KMS-11 (cell line): ENCODE results near the gene CSNK1G2.

Experiments
- H2AFZ ChIP-seq: fragments of 200-600 bp; sonication (generic); 2 replicates; pipeline ENCODE4 v1.6.1; 2016; ENCODE audit warnings: antibody characterized with exemption, mixed run types, low read depth
- H3K27ac ChIP-seq: fragments of 200-600 bp; sonication (generic); 2 replicates; pipeline ENCODE4 v1.6.1; 2016; ENCODE audit warnings: mild to moderate bottlenecking, mixed run types
- H3K27me3 ChIP-seq: fragments of 200-600 bp; sonication (generic); 2 replicates; pipeline ENCODE4 v1.6.1; 2017; ENCODE audit warnings: mild to moderate bottlenecking, low read depth, mixed run types, moderate library complexity; ENCODE audit not compliant: insufficient read depth
- H3K36me3 ChIP-seq: fragments of 200-600 bp; sonication (generic); 2 replicates; pipeline ENCODE4 v1.6.1; 2017; ENCODE audit warnings: mild to moderate bottlenecking, mixed run types; ENCODE audit not compliant: insufficient read depth
- H3K4me1 ChIP-seq: fragments of 200-600 bp; sonication (generic); 2 replicates; pipeline ENCODE4 v1.6.1; 2016; ENCODE audit warnings: mild to moderate bottlenecking, low read depth, mixed run types; ENCODE audit not compliant: poor library complexity, severe bottlenecking
- H3K4me2 ChIP-seq: fragments of 200-600 bp; sonication (generic); 2 replicates; pipeline ENCODE4 v1.7.0; 2016; ENCODE audit warnings: mild to moderate bottlenecking, mixed run types
- H3K4me3 ChIP-seq: fragments of 200-600 bp; sonication (generic); IDR thresholded peaks from 2 replicates; pipeline ENCODE4 v1.6.1; 2017; ENCODE audit warnings: low read depth, low read length, mixed read lengths; ENCODE audit not compliant: insufficient read depth
- H3K79me2 ChIP-seq: fragments of 200-600 bp; sonication (generic); 2 replicates; pipeline ENCODE4 v1.6.1; 2016; ENCODE audit warnings: low read depth, mixed run types; ENCODE audit not compliant: insufficient read depth
- H3K9ac ChIP-seq: fragments of 200-600 bp; sonication (generic); 2 replicates; pipeline ENCODE4 v1.6.1; 2016; ENCODE audit warnings: mild to moderate bottlenecking, mixed run types
- H4K20me1 ChIP-seq: fragments of 200-600 bp; sonication (generic); 2 replicates; pipeline ENCODE4 v1.6.1; 2016; ENCODE audit warnings: mild to moderate bottlenecking, mixed run types; ENCODE audit not compliant: insufficient read depth
- CTCF ChIP-seq: fragments of 200-600 bp; sonication (generic); conservative IDR thresholded peaks from 2 replicates; pipeline ENCODE4 v1.6.1; 2017; ENCODE audit warnings: low read depth, mild to moderate bottlenecking, antibody characterized with exemption, low read length, moderate library complexity, mixed read lengths

The CSNK1G2 gene

GRCh38 chr19:1910177-1910576 is 30.8 kb upstream of the CSNK1G2 start:
- no peaks in the 10 kb centered on the region for H4K20me1 ChIP-seq

DNA sequence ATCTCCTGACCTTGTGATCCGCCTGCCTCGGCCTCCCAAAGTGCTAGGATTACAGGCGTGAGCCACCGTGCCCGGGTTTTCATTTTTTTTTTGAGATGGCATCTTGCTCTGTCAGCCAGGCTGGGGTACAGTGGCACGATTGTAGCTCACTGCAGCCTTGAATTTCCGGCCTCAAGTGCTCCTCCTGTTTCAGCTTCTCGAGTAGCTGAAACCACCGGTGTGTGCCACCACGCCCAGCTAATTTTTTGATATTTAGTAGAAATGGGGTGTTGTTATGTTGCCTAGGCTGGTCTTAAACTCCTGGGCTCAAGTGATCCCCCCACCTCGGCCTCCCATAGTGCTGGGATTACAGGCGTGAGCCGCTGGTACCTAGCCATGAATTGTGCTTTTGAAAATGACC is 29.9 kb upstream of the CSNK1G2 start:
- Histone ChIP-seq H3K4me2 (no peak overlapping the region), H3K27me3 (no peaks in the 10 kb centered on the region), H3K4me1 (peaks cover under 1% of the 10 kb centered on the region), H3K9ac (no peak overlapping the region), H3K36me3 (no peaks in the 10 kb centered on the region), H2AFZ (no peak overlapping the region), H3K4me3 (no peak overlapping the region), H3K27ac (no peak overlapping the region), H3K79me2 (peaks cover 26% of the 10 kb centered on the region; the same call in 1 of the 2 replicates), H4K20me1 (no peaks in the 10 kb centered on the region)
- no peak for TF ChIP-seq CTCF

More at GRCh38 chr19:1910177-1910576, 30.8 kb upstream of the CSNK1G2 start:
- Histone ChIP-seq H3K27ac (no peak overlapping the region), H3K9ac (no peak overlapping the region), H3K27me3 (no peaks in the 10 kb centered on the region), H3K4me2 (no peak overlapping the region), H2AFZ (no peak overlapping the region), H3K4me3 (no peak overlapping the region), H3K79me2 (peaks cover 31% of the 10 kb centered on the region; the same call in 1 of the 2 replicates), H3K36me3 (no peaks in the 10 kb centered on the region), H3K4me1 (peaks cover 4% of the 10 kb centered on the region)
- TF ChIP-seq CTCF = no peak

GRCh38 chr19:1911995-1912394 is 29.0 kb upstream of the CSNK1G2 start:
- H4K20me1 ChIP-seq = no peaks in the 10 kb centered on the region
- H3K27me3 ChIP-seq = no peaks in the 10 kb centered on the region
- H3K9ac ChIP-seq = no peak overlapping the region
- no peak overlapping the region for H3K4me2 ChIP-seq
- H3K27ac ChIP-seq = no peak overlapping the region
- no peaks in the 10 kb centered on the region for H3K4me1 ChIP-seq
- H2AFZ ChIP-seq = no peak overlapping the region
- H3K4me3 ChIP-seq = no peak overlapping the region
- TF ChIP-seq CTCF = no peak
- peaks cover 22% of the 10 kb centered on the region; the same call in 1 of the 2 replicates for H3K79me2 ChIP-seq
- no peaks in the 10 kb centered on the region for H3K36me3 ChIP-seq

DNA sequence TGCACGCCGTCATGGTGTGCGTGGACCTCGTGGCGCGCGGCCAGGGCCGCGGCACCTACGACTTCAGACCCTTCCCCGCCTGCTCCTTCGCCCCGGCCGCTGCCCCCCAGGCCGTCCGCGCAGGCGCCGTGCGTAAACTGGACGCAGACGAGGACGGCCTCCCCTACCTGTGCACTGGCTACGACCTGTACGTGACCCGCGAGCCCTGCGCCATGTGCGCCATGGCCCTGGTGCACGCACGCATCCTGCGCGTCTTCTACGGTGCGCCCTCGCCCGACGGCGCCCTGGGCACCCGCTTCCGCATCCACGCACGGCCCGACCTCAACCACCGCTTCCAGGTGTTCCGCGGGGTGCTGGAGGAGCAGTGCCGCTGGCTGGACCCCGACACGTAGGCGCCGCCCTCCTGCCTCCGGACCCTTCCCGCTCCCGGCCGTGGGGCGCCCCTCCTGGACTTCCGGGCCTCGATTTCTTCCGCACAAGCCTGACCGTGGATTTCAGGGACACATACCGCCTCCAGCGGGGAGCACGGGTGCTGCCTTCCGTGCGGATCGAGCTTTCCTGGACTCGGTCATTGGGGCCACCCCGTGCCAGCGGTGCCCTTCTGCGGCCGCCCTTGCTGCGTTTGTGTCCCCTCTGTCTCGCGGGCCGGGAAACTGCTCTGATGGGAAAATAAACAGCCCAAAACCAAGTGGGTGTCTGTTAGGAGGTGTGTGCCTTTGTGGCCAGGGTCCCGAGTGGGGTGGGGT is 28.0 kb upstream of the CSNK1G2 start:
- H3K27me3 ChIP-seq = no peaks in the 10 kb centered on the region
- no peak overlapping the region for H2AFZ ChIP-seq
- no peak for TF ChIP-seq CTCF
- no peak overlapping the region for H3K9ac ChIP-seq
- no peaks in the 10 kb centered on the region for H3K4me1 ChIP-seq
- no peaks in the 10 kb centered on the region for H4K20me1 ChIP-seq
- H3K4me2 ChIP-seq = no peak overlapping the region
- no peak overlapping the region for H3K27ac ChIP-seq
- no peaks in the 10 kb centered on the region for H3K36me3 ChIP-seq
- H3K4me3 ChIP-seq = no peak overlapping the region
- H3K79me2 ChIP-seq = peaks cover 13% of the 10 kb centered on the region; the same call in 1 of the 2 replicates
